Nephron (organoid): ENCODE measurements around the gene GAB4.

Source experiments
- H3K27ac Mint-ChIP-seq, 3 experiments: 2 replicates each; pipeline ENCODE4 v1.8.0; 2020; ENCODE audit warnings: mixed read lengths in 3 of 3, mild to moderate bottlenecking in 2 of 3, moderate library complexity in 1 of 3
- H3K27me3 Mint-ChIP-seq: 2 replicates; pipeline ENCODE4 v1.8.0; 2021; ENCODE audit warnings: low read depth, mild to moderate bottlenecking, moderate library complexity, mixed read lengths
- H3K36me3 Mint-ChIP-seq: 2 replicates; pipeline ENCODE4 v1.8.0; 2020; ENCODE audit warnings: low read depth, mixed read lengths
- H3K4me1 Mint-ChIP-seq: 2 replicates; pipeline ENCODE4 v1.8.0; 2020; ENCODE audit warnings: mixed read lengths
- H3K4me3 Mint-ChIP-seq, 3 experiments: 2 replicates each; pipeline ENCODE4 v1.8.0; 2020; ENCODE audit warnings: mild to moderate bottlenecking in 3 of 3, mixed read lengths in 3 of 3, moderate library complexity in 2 of 3
- H3K9me3 Mint-ChIP-seq: 2 replicates; pipeline ENCODE4 v1.8.0; 2020; ENCODE audit warnings: mixed read lengths
- TF ChIP-seq, protein P1 (sequence below), 3 experiments: fragments of 200-600 bp; sonication (generic); IDR thresholded peaks; one replicate each; pipeline ENCODE4 v1.5.0; 2021; ENCODE audit warnings: antibody characterized with exemption in 3 of 3; ENCODE audit not compliant: unreplicated experiment in 3 of 3

The GAB4 gene

DNA sequence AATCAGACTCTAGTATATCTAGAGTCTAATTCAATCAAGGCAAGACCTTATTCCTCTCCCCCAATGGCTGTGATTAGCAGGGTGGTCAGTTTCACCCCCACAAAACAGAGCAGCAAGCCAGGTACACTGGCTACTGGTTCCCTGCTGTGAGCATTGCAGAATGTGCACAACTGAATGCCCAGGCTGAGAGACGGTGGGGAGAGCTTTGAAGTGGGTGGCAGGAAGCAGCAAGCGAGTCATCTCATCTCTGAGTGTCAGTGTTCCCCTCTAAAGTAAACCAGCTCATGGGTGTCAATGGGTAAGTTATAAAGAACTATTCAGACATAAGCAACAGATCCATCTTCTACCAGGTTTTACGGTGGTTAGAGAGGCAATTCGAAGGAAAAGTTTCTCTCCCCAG lies 37.6 kb downstream of the GAB4 start:
- TF ChIP-seq, protein P1, sequence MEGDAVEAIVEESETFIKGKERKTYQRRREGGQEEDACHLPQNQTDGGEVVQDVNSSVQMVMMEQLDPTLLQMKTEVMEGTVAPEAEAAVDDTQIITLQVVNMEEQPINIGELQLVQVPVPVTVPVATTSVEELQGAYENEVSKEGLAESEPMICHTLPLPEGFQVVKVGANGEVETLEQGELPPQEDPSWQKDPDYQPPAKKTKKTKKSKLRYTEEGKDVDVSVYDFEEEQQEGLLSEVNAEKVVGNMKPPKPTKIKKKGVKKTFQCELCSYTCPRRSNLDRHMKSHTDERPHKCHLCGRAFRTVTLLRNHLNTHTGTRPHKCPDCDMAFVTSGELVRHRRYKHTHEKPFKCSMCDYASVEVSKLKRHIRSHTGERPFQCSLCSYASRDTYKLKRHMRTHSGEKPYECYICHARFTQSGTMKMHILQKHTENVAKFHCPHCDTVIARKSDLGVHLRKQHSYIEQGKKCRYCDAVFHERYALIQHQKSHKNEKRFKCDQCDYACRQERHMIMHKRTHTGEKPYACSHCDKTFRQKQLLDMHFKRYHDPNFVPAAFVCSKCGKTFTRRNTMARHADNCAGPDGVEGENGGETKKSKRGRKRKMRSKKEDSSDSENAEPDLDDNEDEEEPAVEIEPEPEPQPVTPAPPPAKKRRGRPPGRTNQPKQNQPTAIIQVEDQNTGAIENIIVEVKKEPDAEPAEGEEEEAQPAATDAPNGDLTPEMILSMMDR (IDR thresholded peaks at IDR 0.05; ENCODE audit: unreplicated experiment in 3 of 3) = no peak
- peaks cover 14% of the 10 kb centered on the region for H3K27me3 Mint-ChIP-seq
- no peak overlapping the region for H3K4me3 Mint-ChIP-seq

DNA sequence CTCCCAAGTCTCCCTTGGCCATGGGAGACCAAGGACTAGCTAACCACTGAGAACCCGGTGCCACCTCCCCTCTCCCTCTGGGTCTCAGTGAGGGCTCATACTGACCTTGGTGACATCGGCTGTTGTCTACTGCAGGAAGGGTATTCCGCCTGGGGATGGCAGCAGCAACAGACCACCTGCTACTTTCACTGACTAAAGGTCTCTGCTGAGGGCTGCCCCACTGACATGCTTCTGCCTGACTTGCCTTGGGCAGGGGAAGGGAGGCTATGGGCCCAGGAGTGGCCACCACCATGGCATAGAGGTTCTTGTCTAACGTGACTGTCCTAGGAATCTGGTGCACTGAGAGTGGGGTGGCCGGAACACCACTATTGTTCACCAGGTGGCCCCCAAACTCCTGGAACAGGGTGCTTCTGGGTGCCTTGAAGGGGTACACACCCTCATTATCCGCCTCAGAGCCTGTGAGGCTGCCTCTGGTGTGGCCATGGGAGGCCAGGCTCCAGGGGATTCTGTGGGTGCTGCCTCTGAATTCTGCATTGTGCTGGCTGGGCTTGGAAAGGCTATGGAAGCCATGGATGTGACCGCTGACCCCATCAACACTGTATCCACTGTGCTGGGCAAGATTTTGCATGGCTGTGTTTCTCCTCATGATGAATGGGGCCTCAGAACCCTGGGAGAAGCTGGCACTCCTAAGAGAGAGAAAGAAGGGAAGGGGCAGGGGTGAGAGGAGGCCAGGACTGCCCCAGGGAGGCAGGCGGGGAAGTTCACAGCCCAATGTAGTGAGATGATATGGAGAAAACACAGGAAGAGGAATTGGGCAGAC lies 38.3 kb downstream of the GAB4 start:
- Mint-ChIP-seq H3K9me3 (peaks cover 41% of the 10 kb centered on the region), H3K27me3 (peaks cover 14% of the 10 kb centered on the region), H3K4me3 (no peak overlapping the region), H3K36me3 (peaks cover 6% of the 10 kb centered on the region), H3K27ac (no peak overlapping the region), H3K4me1 (no peaks in the 10 kb centered on the region)
- TF ChIP-seq, protein P1 (IDR thresholded peaks at IDR 0.05; ENCODE audit: unreplicated experiment in 3 of 3) = no peak

More for the DNA sequence above, 37.6 kb downstream of the GAB4 start:
- peaks cover 6% of the 10 kb centered on the region for H3K36me3 Mint-ChIP-seq
- H3K9me3 Mint-ChIP-seq = peaks cover 41% of the 10 kb centered on the region
- no peak overlapping the region for H3K27ac Mint-ChIP-seq
- H3K4me1 Mint-ChIP-seq = no peaks in the 10 kb centered on the region

DNA sequence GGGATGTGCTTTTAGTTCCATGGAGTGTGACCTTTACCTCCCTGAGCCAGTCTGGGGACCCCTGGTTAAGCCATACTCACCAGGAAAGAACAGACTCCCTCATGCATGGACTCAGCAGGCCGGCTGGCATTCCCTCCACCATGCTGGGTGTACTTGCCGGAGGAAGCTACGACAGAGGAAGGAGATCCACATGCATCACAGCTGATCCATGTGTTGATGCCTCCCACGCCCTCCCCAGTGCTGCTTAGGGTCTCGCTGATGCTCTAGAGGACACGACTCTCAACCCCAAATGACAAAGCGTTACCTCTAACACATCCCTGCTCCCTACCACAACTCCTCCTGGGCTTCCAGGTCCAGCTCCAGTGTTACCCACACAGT lies 39.8 kb downstream of the GAB4 start:
- H3K36me3 Mint-ChIP-seq = peaks cover 6% of the 10 kb centered on the region
- peaks cover 39% of the 10 kb centered on the region for H3K9me3 Mint-ChIP-seq

DNA sequence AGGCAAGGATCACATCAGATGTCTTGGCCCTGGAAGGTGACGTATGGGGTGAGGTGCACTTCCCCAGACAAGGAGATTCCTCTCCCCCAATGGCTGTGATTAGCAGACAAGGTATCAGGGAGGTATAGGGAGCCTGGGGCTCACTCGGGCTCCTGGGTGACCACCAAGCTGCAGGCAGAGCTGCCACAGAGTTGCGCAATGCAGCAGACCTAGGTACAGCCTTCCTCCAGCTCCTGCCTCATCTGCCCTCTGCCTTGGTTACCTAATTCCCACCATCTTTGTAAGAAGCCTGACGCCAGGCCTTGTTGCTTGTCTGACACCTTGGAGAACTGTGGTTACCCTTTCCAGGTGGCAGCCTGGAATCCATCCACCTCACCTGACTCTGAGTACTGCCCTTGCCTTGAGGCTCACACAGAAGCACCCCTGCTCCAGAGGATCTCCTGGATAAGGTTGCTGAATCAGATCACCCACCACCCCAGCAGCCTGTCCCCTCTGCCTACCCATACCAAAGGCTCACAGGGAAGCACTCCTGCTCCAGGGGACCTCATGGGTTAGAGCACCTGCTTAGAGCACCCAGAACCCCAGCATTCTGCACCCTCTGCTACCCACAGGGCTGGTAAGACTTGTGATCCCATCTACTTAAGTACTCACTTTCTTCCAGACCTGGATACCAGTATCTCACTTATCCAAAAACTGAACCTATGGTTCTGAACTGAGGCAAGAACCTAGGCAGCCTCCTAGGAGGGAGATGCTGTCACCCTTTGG lies 40.4 kb downstream of the GAB4 start:
- Mint-ChIP-seq H3K9me3 (peaks cover 34% of the 10 kb centered on the region), H3K27me3 (peaks cover 14% of the 10 kb centered on the region), H3K27ac (no peak overlapping the region), H3K36me3 (peaks cover 6% of the 10 kb centered on the region), H3K4me1 (no peaks in the 10 kb centered on the region), H3K4me3 (no peak overlapping the region)
- TF ChIP-seq, protein P1 (IDR thresholded peaks at IDR 0.05; ENCODE audit: unreplicated experiment in 3 of 3) = no peak

More for the DNA sequence above, 39.8 kb downstream of the GAB4 start:
- Mint-ChIP-seq H3K4me1 (no peaks in the 10 kb centered on the region), H3K27ac (no peak overlapping the region), H3K4me3 (no peak overlapping the region), H3K27me3 (peaks cover 14% of the 10 kb centered on the region)
- TF ChIP-seq, protein P1 (IDR thresholded peaks at IDR 0.05; ENCODE audit: unreplicated experiment in 3 of 3) = no peak

DNA sequence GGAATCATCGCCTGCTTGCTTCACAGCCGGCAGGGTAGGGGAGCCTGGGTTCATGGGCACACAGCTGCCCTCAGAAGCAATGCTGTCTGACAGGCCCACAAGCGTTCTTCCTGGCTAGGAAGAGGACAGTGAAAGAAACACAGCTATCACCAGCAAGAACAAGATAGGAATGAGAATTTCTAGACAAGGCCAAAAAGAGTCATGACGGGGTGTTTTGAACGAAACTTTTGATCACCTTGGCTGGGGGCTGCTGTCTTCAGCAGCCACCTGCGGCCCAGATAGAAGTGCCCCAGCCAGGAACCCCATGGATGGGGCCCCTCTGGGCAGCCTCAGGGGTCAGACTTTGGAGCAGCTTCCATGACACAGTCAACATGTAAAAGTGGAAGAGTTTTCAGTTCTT lies 41.8 kb downstream of the GAB4 start:
- no peak overlapping the region for H3K4me3 Mint-ChIP-seq
- no peaks in the 10 kb centered on the region for H3K4me1 Mint-ChIP-seq
- H3K36me3 Mint-ChIP-seq = peaks cover 6% of the 10 kb centered on the region
- H3K9me3 Mint-ChIP-seq = peaks cover 37% of the 10 kb centered on the region
- H3K27me3 Mint-ChIP-seq = peaks cover 14% of the 10 kb centered on the region
- TF ChIP-seq, protein P1 (IDR thresholded peaks at IDR 0.05; ENCODE audit: unreplicated experiment in 3 of 3) = no peak
- no peak overlapping the region for H3K27ac Mint-ChIP-seq
